ENCODE measurements around the gene CAMTA1. TPM values are rescaled to one million over a fixed set of nuclear protein-coding genes. Genes with fewer than 3 reads are reported as not detected.

The CAMTA1 gene
- total and polyA plus RNA-seq, 4 donors = 48.1 to 140 (median 52.3) TPM

DNA sequence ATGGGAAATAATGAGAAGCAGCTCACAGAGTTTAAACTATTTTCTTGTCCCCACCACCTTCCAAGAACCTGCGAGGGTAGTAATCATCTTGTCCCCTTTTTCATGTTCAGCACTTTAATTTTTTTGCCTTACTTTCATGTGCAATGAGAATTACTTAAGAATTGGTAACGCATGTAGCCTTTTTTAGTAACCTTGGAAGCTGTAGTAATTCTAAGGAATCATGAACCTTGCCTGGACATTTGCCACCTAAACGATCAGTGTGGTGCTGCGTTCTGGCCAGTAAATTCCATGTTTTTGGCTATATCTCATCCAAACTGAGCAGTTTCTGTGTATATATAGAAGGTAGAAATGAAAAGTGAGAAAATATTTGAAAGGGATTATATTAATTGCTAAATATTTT lies 981.9 kb downstream of the CAMTA1 start:
- Histone ChIP-seq H3K9ac (ENCODE audit: insufficient read depth in 1 of 2, low read length in 2 of 2) (no peak overlapping the region), H3K27me3 (ENCODE audit: control insufficient read depth in 3 of 3, insufficient read depth in 3 of 3, low read length in 2 of 3) (no peaks in the 10 kb centered on the region), H3K4me1 (ENCODE audit: control insufficient read depth in 5 of 5, insufficient read depth in 5 of 5, low read length in 5 of 5) (peaks cover 3 to 10% (median 4%) of the 10 kb centered on the region in 5 donors), H3K27ac (ENCODE audit: low read depth in 1 of 2, low read length in 1 of 2) (no peak overlapping the region), H3K9me3 (ENCODE audit: control insufficient read depth in 4 of 4, insufficient read depth in 3 of 4, low read length in 3 of 4) (no peaks in the 10 kb centered on the region), H3K4me3 (no peak overlapping the region), H3K36me3 (ENCODE audit: control insufficient read depth in 4 of 4, insufficient read depth in 4 of 4, low read length in 4 of 4) (no peaks in the 10 kb centered on the region)
- TF ChIP-seq, protein P1, sequence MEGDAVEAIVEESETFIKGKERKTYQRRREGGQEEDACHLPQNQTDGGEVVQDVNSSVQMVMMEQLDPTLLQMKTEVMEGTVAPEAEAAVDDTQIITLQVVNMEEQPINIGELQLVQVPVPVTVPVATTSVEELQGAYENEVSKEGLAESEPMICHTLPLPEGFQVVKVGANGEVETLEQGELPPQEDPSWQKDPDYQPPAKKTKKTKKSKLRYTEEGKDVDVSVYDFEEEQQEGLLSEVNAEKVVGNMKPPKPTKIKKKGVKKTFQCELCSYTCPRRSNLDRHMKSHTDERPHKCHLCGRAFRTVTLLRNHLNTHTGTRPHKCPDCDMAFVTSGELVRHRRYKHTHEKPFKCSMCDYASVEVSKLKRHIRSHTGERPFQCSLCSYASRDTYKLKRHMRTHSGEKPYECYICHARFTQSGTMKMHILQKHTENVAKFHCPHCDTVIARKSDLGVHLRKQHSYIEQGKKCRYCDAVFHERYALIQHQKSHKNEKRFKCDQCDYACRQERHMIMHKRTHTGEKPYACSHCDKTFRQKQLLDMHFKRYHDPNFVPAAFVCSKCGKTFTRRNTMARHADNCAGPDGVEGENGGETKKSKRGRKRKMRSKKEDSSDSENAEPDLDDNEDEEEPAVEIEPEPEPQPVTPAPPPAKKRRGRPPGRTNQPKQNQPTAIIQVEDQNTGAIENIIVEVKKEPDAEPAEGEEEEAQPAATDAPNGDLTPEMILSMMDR (IDR thresholded peaks at IDR 0.05; ENCODE audit: control extremely low read depth, extremely low read depth) = no peak
- 77 to 79% methylated on average over 4 of the region's 4 CpGs for WGBS, 2 donors
- ATAC-seq (ENCODE audit: insufficient read depth, low FRiP score) (no peak), DNase-seq (no peak)

DNA sequence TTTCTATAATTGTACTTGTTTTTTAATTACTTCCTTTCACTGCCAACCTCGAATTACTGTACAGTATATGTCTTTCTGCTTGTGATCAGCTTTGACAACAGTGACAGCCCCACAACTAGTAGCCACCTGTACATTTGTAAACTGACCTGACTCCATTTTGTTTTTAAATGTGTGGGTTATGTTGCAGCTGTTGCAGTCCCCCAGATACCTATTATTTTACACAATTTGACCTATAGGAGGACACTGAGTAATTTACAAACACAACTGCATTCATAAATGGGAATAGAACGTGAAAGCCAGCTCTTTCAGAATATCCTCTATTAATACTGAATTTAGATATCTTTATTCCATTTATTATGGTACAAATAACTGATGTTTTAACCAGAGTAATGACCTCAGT lies 983.3 kb downstream of the CAMTA1 start:
- Histone ChIP-seq H3K36me3 (ENCODE audit: control insufficient read depth in 4 of 4, insufficient read depth in 4 of 4, low read length in 4 of 4) (peaks cover 0 to 2% (median under 1%) of the 10 kb centered on the region in 4 donors), H3K4me1 (ENCODE audit: control insufficient read depth in 5 of 5, insufficient read depth in 5 of 5, low read length in 5 of 5) (peaks cover 3 to 12% (median 5%) of the 10 kb centered on the region in 5 donors), H3K27ac (ENCODE audit: low read depth in 1 of 2, low read length in 1 of 2) (no peak overlapping the region), H3K4me3 (no peak overlapping the region), H3K9ac (ENCODE audit: insufficient read depth in 1 of 2, low read length in 2 of 2) (no peak overlapping the region), H3K27me3 (ENCODE audit: control insufficient read depth in 3 of 3, insufficient read depth in 3 of 3, low read length in 2 of 3) (no peaks in the 10 kb centered on the region), H3K9me3 (ENCODE audit: control insufficient read depth in 4 of 4, insufficient read depth in 3 of 4, low read length in 3 of 4) (no peaks in the 10 kb centered on the region)
- TF ChIP-seq, protein P1 (IDR thresholded peaks at IDR 0.05; ENCODE audit: control extremely low read depth, extremely low read depth) = no peak
- WGBS, 2 donors = 52 to 61% methylated on average over 2 of the region's 2 CpGs
- no peak for ATAC-seq (ENCODE audit: insufficient read depth, low FRiP score)
- no peak for DNase-seq

DNA sequence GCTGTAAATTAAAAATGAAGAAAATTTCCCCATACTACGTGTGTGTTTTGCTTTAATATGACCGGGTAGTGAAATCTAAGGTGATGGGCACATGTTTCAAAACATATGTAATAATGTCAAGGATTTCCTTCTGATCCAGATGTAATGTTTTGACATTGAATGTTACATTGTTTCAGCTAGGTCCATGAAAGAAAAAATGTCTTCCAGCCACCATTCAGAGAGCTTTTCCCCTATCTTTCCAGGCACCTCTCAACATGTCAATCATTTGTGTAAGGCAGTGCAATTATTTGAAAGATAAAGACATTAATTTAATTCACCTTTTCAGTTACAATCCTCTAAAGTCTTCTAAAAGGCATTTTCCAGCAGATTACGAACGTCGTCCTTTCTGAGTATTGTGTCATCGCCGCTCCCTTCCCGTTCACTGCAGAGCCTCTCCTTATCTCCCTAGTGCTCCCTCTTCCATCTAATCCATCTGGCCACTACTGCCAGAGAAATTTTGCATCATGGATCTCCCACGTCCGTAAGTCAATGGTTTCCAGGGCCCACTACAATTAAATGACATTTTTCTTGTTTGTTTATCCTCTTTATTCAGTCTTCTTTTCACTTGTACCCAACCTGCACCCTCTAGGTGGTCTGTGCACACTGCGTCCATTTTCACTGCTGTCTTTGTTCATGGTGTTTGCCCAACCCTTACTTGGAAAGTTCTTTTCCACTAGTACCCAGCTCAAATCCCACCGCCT lies 984.6 kb downstream of the CAMTA1 start:
- Histone ChIP-seq H3K4me3 (no peak overlapping the region), H3K27me3 (ENCODE audit: control insufficient read depth in 3 of 3, insufficient read depth in 3 of 3, low read length in 2 of 3) (no peaks in the 10 kb centered on the region), H3K4me1 (ENCODE audit: control insufficient read depth in 5 of 5, insufficient read depth in 5 of 5, low read length in 5 of 5) (peaks cover 3 to 12% (median 5%) of the 10 kb centered on the region in 5 donors), H3K27ac (ENCODE audit: low read depth in 1 of 2, low read length in 1 of 2) (no peak overlapping the region), H3K9me3 (ENCODE audit: control insufficient read depth in 4 of 4, insufficient read depth in 3 of 4, low read length in 3 of 4) (no peaks in the 10 kb centered on the region), H3K9ac (ENCODE audit: insufficient read depth in 1 of 2, low read length in 2 of 2) (no peak overlapping the region), H3K36me3 (ENCODE audit: control insufficient read depth in 4 of 4, insufficient read depth in 4 of 4, low read length in 4 of 4) (peaks cover 3 to 5% (median 4%) of the 10 kb centered on the region in 4 donors)
- ATAC-seq (ENCODE audit: insufficient read depth, low FRiP score) (no peak), DNase-seq (no peak)
- 90 to 95% methylated on average over 12 of the region's 12 CpGs for WGBS, 2 donors
- TF ChIP-seq, protein P1 (IDR thresholded peaks at IDR 0.05; ENCODE audit: control extremely low read depth, extremely low read depth) = no peak

Measured in lung (tissue), 12 donors.